NB4 (cell line): ENCODE measurements around the gene CPEB4.

Experiments used
- CTCF ChIP-seq: IDR thresholded peaks from one replicate; pipeline ENCODE4 v1.5.1; 2012; ENCODE audit warnings: low read depth, low read length
- MYC ChIP-seq: IDR thresholded peaks from 2 replicates; pipeline ENCODE4 v1.6.1; 2011; ENCODE audit warnings: low read depth, low read length
- POLR2A ChIP-seq: IDR thresholded peaks from 2 replicates; pipeline ENCODE4 v1.6.1; 2011; ENCODE audit warnings: mild to moderate bottlenecking; ENCODE audit not compliant: insufficient read length; ENCODE audit errors: extremely low read depth

- TF ChIP-seq POLR2A (no peak), MYC (0 out of 2 replicates have a peak, but pooled peaks have one; percentile 17), CTCF (peak; percentile 84)
Measured at GRCh38 chr5:173972925-173973615, 84.9 kb downstream of the CPEB4 start.
